Measurements from ENCODE around the gene ELL.

DNA sequence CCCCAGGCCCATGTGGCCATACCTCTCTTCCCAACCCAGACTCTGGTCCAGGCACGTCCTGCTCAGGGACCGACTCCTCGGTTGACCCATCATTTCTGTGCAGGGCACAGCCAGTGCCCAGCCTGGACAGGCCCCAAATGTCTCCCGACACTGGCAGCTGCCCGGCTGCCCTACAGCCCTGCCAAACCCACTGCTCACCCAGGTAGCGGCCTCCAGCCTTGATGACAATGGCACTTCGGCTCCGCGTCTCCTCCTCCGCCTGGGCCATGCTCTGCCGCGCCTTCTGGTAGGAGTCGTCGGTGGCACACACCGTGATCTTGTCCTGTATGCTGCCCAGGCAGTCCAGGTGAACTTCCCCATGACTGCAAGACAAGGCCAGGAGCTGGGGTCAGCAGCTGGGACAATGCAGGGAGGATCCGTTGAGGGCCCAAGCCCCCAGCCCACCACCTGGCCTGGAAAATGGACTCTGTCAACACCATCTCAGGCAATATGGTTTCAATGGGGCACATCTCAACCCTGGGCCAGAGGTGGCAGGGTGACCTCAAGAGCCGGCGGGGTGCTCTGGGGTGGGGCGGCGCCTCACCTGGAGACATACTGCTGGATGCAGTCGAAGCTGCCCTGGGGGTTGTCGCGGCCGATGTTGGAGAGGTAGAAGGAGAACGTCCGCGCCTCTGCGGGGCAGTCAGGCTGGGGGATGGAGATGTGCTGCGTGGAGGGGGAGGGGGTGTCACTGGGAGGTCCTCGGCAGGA, 56.5 kb downstream of the ELL start:
- TF ChIP-seq, protein P1, sequence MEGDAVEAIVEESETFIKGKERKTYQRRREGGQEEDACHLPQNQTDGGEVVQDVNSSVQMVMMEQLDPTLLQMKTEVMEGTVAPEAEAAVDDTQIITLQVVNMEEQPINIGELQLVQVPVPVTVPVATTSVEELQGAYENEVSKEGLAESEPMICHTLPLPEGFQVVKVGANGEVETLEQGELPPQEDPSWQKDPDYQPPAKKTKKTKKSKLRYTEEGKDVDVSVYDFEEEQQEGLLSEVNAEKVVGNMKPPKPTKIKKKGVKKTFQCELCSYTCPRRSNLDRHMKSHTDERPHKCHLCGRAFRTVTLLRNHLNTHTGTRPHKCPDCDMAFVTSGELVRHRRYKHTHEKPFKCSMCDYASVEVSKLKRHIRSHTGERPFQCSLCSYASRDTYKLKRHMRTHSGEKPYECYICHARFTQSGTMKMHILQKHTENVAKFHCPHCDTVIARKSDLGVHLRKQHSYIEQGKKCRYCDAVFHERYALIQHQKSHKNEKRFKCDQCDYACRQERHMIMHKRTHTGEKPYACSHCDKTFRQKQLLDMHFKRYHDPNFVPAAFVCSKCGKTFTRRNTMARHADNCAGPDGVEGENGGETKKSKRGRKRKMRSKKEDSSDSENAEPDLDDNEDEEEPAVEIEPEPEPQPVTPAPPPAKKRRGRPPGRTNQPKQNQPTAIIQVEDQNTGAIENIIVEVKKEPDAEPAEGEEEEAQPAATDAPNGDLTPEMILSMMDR (IDR thresholded peaks at IDR 0.05; ENCODE audit: low read depth, low read length), result no peak
- no peak for TF ChIP-seq EZH2phosphoT487 (IDR thresholded peaks at IDR 0.05; ENCODE audit: low read depth)
